Hippocampal formation (tissue), 2 donors: ENCODE data around the gene TMEM258.

Source experiments
- DNase-seq, 2 donors: peaks; one replicate each; lab custom pipeline; 2025; lab: John Stamatoyannopoulos, UW

The TMEM258 gene

GRCh38 chr11:61742391-61742790 is 50.0 kb downstream of the TMEM258 start:
- no peak for DNase-seq

- DNase-seq: no peak
These were observed 52.4 kb downstream of the TMEM258 start for GRCh38 chr11:61739966-61740365.

- no peak for DNase-seq
These were observed 53.0 kb downstream of the TMEM258 start for GRCh38 chr11:61739413-61739812.
